Myocyte (in vitro differentiated cells): ENCODE data around the gene MIOX. TPM values are rescaled to one million over a fixed set of nuclear protein-coding genes. Genes with fewer than 3 reads are reported as not detected.
A peak's percentile ranks its signal among the peaks of the same experiment; 100 is the strongest.

Experiments
- DNase-seq: peaks from one replicate; pipeline ENCODE4 v3.0.0-alpha.2; 2012; ENCODE audit warnings: low read depth
- polyA plus RNA-seq: library from polyadenylated mRNA; unstranded; fragments of >200 nt; gene quantifications from one replicate; pipeline ENCODE4 v1.2.1, GENCODE V29; 2012; ENCODE audit warnings: missing spikeins
- total RNA-seq: library from RNA; depleted of rRNA; stranded (reverse); fragments of >200 nt; gene quantifications from 2 replicates; pipeline ENCODE4 v1.2.3, GENCODE V29; 2014

The MIOX gene
- not detected in 2 replicates for total RNA-seq
- polyA plus RNA-seq = 0.23 TPM

DNA sequence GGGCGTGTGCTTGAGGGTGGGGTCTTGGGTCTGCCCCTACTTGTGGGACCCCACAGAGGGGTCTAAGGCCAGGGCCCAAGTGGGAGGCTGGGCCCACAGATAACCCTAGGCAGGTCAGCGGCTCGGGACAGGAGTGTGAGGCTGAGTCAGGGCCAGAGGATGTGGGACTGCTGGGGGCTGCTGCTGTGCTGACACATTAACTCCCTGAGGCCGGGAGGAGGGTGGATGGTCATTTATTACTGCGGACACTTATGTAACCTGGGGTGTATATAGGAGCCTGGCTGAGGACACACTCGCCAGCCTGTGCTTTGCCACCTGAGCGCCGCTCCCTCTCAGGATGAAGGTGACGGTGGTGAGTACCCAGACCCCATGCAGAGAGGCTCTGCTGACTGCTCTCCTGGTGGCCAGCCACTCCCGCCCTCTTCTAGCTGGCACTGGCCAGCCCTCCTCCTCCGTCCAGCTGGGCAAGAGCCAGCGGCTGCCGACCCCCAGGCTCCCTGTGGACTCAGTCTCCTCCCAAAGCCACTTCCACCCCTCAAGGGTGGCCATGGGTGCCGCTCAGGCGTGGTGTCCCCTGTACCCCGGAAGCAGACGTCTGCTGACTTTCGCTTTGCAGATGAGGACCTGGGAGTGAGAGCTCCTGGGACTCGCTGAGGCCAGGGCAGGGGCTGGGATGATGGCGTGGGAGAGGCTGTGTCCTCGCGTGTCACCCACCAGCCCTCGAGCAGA is at the start of gene MIOX:
TSS of gene MIOX (plus strand) at position 299 of the 729 bp plus-strand sequence. CDS start at position 338, 39 bp downstream.
- no peak for DNase-seq

GRCh38 chr22:50437511-50438304 is 49.0 kb upstream of the MIOX start:
- no peak for DNase-seq

DNA sequence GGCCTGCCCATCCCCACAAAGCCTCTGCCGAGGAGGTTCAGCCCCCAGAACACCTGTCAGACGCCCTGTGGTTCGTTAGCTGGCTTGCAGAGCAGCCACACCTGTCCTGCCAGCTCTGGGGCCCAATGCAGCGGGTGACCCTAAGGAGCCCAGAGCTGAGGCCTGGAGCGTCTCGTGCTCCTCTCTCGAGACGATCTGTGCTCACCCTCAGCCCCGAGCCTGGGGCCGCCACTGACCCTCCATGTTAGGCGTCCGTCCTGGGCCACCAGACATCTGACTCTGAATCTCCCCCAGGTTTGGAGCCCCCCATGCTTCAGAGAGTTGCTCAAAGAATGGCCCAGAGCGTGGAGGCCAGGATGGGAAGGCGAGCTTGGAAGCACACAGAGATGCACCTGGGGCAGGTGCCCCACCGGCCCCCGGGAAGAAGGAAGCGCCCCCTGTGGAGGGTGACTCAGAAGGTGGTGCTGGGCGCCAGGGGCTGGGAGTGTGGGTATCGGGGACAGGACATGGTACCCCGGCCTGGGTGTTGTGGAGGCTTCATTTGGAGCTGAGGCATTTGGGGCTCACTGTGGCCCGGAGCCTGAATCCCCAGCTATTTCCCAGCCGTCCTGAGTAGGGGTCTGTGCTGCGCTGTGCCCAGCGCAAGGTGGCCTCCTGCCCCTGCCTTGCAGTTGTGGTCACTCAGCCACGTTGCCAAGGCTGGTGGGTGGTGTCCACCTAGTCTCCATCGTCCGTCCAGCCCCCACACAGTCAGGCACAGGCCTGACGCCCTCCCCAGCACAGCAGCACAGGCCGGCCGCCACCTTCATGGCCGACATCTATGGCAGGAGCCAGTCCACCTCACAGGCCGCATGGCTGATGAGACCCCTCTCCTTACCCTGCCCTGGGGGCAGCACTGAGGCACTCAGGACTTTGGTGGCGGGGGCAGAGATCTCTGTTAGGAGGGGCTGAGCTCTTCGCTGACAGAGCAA is 48.1 kb upstream of the MIOX start:
- peak; percentile 38 for DNase-seq

GRCh38 chr22:50439314-50439870 is 47.3 kb upstream of the MIOX start:
- peak; percentile 26 for DNase-seq

DNA sequence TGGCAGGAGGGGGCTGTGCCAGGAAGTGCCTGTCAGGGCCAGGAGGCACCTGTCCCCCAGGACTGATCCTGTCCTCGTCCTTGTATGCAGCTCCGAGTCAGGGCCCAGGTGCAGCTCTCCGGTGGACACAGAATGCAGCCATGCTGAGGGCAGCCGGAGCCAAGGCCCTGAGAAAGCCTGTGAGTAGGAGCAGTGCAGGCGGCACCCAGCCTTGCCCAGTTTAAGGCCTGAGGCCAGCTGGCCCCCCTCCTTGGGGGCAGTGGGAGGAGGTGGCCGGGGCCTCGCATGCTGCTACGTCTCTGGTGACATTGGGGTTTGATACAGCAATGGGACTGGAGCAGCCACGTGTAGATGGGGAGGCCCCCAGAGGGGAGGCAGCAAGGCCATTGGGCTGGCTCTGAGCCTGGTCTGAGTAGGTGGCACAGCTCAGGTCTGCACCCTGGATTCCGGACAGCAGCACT is 46.8 kb upstream of the MIOX start:
- no peak for DNase-seq

- DNase-seq = no peak
These were observed 46.0 kb upstream of the MIOX start for GRCh38 chr22:50440544-50441249.

DNA sequence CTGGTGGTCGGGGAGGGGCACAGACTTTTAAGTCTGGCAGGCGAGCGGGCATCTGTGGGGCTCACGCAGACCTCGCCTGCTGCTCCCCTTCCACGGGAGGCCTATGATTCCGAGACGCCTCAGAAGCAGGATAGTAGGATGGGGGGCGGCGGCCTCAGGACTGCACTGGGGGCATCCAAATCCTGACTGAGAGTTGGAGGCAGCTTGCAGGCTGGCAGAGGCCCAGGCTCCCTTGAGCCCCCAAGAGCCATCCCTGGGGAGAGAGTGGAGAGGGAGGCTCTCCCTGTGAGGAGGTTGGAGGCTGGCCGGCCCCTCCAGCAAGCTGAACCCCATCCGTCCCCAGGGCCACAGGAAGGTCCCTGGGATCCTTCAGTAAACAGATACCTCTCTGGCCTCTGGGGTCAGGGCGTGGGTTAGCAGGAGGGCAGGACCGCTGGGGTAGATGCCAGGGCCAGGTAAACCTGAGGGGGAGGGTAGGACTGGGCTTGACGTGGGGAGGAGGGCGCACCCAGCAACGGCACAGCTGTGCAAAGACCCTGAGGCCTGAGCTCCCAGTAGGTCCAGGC is 45.1 kb upstream of the MIOX start:
- DNase-seq = no peak

DNA sequence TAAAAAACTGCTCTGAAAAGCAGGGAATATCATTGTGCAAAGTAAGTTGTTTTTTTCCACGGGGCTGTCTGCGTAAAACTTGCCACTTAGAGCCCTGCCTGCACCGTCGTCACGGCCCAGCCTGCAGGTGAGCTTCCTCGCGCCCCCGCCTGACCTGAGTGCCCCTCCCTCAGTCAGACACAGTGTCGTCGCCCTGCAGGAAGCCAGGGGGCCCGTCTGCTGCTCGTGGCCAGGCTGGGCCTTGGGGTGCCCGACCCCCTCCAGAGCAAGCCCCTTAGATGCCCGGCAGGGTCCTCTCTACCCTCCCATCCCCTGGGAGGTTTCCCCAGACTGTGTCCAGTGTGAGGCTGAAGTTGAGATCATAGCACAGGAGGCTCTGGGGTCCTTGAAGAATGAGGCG is 43.5 kb upstream of the MIOX start:
- DNase-seq = no peak

DNA sequence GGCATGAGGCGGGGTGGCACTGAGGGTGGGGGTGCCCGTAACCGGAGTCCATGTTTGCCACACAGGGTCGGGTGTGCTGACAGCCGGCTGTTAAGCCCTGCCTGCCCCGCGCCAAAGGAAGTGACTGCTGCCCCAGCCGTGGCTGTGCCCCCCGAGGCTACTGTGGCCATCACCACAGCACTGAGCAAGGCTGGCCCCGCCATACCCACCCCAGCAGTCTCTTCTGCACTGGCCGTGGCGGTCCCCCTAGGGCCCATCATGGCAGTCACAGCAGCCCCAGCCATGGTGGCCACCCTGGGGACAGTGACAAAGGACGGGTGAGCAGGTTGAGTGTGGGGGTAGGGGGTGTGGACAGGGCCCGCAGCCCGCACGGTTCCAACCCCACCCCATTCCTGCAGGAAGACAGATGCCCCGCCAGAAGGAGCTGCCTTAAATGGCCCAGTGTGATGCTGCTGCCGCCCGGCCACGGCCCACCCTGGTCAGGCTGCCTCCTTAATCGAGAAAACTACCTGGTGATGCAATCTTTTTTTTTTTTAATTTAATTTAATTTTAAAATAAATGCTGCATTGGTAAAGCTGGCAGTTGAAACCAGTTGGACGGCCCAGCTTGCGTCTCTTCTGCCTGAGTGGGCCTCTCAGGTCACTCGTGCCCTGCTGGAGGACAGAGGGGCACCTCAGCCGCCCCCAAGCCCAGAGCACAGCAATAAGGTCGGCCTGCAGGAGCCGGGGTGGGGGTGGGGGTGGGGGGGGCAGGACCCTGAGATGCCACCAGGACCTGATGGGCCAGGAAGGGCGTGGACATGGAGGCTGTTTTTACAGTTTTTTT is 42.6 kb upstream of the MIOX start:
- DNase-seq = no peak

- peak; percentile 44 for DNase-seq
These were observed 42.0 kb upstream of the MIOX start for GRCh38 chr22:50444663-50445062.

GRCh38 chr22:50445071-50445879 is 41.4 kb upstream of the MIOX start:
- no peak for DNase-seq

DNA sequence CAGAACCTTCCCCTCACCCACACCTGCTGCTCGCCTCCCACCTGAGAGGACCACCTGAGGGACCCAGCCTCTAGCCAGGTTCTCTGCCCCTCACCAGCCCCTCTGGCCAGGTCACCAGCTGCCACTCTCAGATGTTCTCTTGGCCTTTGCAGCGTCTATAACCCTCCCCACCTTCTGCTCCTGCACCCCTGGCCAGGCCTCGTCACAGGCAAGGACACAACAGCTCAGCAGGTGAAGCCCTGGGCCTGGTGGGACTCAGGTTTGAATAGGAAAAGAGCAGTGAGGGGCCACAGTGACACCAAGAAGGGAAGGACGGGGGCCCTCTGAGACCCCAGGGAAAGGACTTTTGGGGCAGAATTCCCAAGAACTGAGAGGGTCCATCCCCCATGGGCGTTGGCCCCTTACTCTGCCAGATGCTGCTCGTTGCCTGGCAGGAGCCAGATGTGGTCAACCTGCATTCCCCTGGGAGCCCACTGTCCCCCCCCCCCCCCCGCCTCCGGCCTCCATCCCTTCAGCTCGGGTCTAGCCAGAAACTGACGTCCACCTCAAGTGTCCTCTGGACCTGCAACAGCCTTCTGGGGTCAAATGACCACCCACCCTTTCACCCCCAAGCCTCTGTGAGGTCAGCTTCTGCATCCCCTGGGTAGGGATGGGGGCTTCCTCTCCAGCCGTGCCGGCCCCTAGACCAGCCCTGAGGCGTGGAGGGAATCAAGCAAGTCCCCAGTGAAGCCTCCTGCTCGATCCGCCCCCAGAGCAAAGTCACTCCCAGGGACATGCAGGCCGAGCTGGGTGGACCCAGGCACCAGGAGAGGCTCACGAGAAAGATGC is 40.6 kb upstream of the MIOX start:
- no peak for DNase-seq

DNA sequence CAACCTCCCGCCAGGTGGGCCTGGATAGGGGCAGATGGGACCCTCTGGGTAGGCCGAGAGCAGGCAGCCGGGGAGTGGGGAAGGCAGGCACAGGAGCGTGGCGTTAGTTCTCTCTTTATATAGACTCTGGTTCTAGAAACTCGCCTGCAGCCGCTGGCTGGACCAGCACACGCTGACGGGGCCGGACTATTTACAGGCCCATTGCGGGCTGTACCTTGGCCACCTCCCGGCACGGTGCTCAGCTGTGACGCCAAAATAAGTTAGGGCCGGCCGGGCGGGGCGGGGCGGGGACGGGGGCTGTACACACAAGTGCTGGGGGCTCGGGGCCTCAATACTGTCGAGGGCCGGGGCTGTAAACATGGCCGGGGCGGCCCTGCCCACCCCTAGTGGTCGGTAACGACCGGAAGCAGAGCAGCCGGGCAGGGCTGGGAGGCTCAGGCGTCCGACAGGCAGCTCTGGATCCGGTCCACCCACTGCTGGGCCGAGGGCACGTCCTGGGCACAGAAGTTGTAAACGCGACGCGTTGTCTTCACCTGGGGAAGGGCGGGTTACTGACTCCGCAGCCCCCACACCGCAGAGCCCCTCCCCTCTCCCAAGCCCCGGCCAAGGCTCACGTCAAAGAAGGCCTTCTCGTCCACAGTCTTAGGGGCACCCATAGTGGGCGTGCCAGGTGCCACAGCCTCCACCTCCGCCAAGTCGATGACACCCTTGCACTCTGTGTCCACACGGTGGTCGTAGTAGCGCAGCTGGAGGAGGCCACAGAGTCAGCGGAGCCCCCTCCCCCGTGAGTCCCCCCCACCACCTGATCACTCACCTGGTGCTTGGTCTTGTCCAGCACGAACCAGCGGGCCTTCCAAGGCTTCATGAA is 39.7 kb upstream of the MIOX start:
- no peak for DNase-seq

GRCh38 chr22:50447576-50448551 is 38.8 kb upstream of the MIOX start:
- DNase-seq = no peak

DNA sequence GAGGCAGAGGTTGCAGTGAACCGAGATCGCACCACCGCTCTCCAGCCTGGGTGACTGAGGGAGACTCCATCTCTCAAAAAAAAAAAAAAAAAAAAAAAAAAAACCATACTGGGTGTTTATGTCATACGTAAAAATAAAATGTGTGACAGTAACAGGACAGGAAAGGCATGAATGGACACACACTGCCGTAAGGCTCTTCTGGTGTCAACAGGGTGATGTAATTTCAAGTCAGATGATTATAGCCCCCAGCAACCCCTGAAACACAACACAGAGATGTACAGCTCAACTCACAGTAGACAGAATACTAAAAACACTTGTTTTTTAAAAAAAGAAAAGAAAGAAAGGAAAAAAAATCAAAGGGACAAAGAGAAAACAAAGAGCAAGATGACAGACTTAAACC is 34.0 kb upstream of the MIOX start:
- no peak for DNase-seq
